DMS114 treated with DMSO at 0.1 percent for 48 hours (cell line): ENCODE measurements around the gene HS6ST3.

Experiments used
- DNase-seq: peaks from one replicate; lab custom pipeline; 2025; ENCODE audit not compliant: unreplicated experiment; lab: John Stamatoyannopoulos, UW

The HS6ST3 gene

GRCh38 chr13:96696389-96696900 is 606.5 kb downstream of the HS6ST3 start:
- no peak for DNase-seq

DNA sequence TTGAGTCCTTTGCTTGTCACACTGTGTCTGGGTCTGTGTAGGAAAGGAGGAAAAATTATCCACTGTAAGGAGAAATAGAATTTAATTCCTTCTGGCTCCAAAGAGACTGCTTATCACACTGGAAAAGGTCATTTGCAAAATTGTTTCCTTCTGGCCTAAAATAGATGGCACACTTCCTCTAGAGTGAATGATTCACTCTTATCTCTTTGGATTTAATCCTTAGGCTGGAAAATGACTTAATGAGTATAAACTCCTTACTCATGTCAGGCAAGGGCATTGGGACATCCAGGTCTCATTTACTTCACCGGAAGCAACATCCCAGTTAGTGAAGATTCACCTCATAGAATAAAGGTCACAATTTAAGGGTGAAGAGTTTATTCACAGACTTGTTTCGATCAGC is 610.8 kb downstream of the HS6ST3 start:
- no peak for DNase-seq

DNA sequence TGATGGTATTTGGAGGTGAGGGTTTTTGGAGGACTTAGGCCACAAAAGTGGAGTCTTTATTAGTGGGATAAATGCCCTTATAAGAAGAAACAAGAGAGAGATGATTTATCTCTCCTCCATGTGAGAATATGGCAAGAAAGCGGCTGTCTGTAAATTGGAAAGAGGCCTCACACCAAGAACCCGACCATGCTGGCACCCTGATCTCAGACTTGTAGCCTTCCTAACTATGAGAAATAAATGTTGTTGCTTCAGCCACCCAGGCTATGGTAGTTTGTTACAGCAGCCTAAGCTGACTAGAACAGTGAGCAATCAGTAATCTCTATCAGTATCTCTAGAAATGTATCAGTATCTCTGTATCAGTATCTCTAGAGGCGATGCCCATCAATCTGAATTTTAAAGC is 617.2 kb downstream of the HS6ST3 start:
- DNase-seq, result no peak

GRCh38 chr13:96710166-96710862 is 620.4 kb downstream of the HS6ST3 start:
- DNase-seq, result no peak

- DNase-seq, result no peak
Measured at GRCh38 chr13:96720446-96720845, 630.5 kb downstream of the HS6ST3 start.

DNA sequence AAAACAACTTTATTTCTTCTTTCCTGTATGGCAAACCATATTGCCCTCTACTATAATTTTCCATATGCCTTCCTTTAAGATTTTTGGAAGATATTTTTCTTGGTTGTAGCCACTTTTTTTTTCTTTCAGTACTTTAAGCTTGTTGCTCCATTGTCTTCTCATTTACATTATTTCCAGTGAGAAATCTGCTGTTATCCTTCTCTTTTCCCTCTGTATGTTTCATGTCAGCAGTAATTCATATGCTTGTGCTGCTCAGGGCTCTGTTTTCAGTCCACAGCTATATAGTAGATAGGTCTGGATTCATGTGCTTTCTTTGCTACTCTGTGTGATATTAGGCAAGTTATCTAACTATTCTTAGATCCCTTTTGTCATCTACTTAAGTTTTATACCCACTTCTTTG is 636.7 kb downstream of the HS6ST3 start:
- no peak for DNase-seq

GRCh38 chr13:96728463-96728862 is 638.6 kb downstream of the HS6ST3 start:
- DNase-seq, result no peak

DNA sequence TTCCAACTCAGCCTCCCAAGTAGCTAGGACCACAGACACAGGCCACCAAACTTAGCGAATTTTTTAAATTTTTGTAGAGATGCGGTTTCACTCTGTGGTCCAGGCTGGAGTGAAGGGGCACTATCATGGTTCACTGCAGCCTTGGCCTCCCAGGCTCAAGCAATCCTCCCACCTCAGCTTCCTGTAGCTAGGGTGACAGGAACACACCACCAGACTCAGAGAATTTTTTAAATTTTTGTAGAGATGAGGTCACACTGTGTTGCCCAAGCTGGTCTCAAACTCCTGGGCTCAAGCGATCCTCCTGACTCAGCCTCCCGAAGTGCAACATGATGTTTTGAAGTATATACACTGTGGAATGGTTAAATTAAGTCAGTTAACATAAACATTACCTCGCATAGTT is 640.8 kb downstream of the HS6ST3 start:
- no peak for DNase-seq

DNA sequence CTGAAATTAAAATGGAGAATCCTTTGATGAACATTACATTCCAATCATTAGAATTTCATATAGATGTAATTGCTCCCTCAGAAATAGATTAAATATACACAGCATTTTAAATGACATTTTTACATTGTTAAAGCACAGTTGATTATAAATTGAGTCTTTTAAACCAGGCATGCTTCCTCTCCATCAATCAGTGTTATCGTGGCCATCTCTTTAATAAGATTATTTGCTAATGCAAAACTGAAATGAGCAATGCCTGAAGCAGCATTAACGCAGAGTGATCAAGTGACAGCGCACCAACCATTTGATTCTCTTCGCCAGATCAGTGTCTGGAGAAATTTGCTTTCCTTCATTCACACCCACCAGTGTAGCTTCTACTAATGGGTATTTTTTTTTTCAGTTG is 644.6 kb downstream of the HS6ST3 start:
- no peak for DNase-seq

DNA sequence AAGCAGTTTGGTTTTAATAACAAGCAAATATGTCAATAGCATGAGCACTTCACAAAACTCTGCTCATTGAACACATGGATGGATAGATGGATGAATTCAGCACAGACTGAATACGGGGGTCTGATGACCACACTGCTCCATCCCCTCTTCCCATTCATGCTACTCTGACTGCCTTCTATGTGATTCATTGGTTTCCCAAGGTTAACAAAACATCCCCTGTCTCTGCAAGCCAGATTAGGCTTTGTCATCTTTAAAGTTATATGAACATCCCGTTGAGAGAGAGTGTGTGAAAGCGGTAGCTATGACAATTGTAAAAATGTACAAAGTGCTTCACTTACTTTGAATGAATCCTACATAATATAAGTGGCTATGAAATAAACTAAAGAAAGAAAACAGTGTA is 651.9 kb downstream of the HS6ST3 start:
- no peak for DNase-seq

DNA sequence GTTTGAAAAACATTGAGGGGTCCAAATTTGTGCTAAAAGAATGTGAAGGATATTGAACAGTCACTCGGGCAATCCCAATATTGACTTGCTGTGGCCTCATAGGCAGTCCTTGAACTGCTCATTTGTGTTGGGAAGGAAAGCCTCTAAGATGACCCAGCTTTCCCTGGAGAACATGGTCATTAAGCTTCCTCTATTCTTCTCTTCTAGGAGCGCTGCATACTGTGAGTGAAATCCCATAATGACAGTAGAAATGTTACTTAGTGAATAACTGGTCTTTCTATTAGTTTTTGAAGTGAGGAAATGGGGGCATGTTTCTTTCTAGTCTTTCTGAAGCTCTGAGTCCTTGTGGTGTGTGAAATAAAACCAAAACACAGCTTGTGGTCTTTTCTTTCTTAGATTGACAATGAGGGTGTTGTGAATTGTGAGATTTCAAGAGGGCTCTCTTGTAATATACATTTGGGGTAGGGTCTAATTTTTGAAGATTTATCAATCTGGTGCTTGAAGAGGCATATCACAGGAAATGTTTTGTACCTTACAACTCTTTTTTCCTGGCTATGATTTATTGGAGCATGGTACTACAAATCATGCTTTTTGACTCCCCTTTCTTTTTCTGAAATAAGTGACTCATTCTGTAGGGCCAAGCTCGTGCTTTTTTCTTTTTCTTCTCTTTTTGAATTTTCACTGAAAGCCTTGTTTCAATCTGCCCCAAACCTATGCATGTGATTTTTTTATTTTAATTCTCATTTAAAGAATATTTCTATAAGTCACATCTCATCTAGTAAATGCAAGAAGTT is 653.6 kb downstream of the HS6ST3 start:
- DNase-seq, result no peak

DNA sequence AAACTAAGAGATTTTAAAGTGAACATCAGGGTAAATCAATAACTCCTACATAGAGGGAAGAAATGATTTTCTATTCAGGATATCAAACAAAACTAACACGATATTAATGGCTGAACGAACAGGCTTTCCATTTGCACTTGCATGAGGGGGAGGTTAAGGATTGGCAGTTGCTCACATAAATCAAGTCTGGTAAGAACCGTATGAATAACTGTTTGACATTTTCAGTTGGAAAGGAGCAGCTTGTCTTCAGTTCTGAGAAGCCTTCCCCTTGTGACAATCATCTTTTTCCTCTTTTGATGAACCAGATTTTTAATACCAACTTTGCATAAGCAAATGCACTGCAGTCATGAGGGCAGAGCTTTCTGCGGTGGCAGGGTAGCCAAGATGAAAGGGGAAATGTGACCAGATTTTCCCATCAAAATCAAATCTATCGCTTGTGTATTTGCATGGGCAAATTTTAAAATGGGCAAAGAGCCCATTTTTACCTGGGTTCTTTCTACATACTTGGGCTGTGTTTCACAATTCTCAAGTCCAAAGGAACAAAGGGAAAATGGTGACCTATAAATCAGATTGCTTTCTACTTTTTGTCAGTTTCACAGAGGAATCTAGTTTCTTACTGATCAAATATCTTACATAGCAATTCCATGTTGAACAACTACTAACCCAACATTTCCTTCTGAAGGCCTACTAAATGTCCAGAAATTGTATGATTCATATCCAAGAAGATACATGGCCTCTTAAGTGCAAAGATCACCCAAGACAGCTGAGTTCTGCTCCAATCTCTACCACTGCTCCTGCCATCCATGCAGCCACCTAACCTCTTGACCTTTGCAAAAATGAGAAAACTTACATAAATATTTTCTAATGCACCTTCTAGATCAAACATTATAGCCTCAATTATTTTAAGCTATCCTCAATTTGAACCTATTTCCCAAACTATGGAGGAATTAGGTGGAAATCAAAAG is 654.7 kb downstream of the HS6ST3 start:
- DNase-seq, result no peak

DNA sequence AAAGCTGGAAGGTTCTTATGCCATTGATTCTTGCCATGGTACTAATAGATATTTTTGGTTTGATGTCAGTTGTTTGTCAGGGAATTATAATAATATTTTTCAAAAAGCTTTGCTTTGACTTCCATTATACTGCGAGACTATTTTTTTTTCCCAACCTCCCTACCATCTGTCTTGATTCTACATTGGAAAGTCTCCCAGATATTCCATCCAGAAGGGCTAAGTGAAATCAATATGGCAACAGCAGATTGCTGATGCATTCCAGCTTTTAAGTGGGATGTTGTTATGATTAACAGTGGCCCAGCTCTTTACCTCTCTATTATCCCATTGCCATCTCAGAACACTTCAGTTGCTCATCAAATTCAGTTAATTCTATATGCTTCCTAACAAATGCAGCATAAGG is 657.0 kb downstream of the HS6ST3 start:
- DNase-seq, result no peak

- DNase-seq, result no peak
Measured at GRCh38 chr13:96749825-96750224, 659.9 kb downstream of the HS6ST3 start.

GRCh38 chr13:96751089-96751488 is 661.2 kb downstream of the HS6ST3 start:
- DNase-seq, result no peak

- no peak for DNase-seq
Measured at GRCh38 chr13:96762876-96763275, 673.0 kb downstream of the HS6ST3 start.

GRCh38 chr13:96766306-96766705 is 676.4 kb downstream of the HS6ST3 start:
- no peak for DNase-seq

- DNase-seq, result no peak
Measured at GRCh38 chr13:96768524-96768923, 678.6 kb downstream of the HS6ST3 start.

DNA sequence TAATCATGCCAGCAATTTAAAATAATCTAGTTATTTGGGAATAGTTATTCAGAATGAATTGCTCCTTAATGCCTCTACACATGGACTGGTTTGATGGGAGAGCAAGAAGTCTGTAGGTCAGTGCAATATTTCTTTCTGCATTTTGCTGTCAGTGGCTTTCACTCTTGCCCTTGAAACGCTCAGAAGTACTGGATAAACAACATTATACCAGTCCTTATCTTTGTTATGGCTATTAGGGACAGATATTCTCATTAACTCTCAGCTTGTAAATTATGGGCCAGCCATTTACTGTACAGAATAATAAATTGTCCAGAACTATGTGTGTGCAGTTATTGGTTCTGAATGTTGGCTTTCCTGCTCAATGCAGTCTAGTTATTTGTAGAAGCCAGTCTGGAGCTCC is 680.0 kb downstream of the HS6ST3 start:
- DNase-seq, result no peak

- no peak for DNase-seq
Measured at GRCh38 chr13:96771486-96772367, 681.8 kb downstream of the HS6ST3 start.
